ENCODE results near the gene UBASH3A. TPM values are rescaled to one million over a fixed set of nuclear protein-coding genes. Genes with fewer than 3 reads are reported as not detected.

UBASH3A gene
- polyA plus RNA-seq, 1 donor (not counting 4 experiments of a cell fraction or from before 2014, with no cell fraction given): not detected

- Histone ChIP-seq H2AFZ (ENCODE audit: control insufficient read depth, low read length) (no peak overlapping the region), H3K36me3 (ENCODE audit: control insufficient read depth in 2 of 2, extremely low read depth in 1 of 2, insufficient read depth in 2 of 2, low read length in 2 of 2) (no peaks in the 10 kb centered on the region), H3K9me3 (ENCODE audit: control insufficient read depth, low read depth, low read length) (no peaks in the 10 kb centered on the region), H4K20me1 (ENCODE audit: control insufficient read depth, extremely low read depth, insufficient read depth, low read length) (no peaks in the 10 kb centered on the region), H3K4me3 (ENCODE audit: control insufficient read depth in 2 of 3, extremely low read depth in 1 of 3, insufficient read depth in 2 of 3, low read depth in 1 of 3, low read length in 3 of 3) (no peak overlapping the region), H3K79me2 (ENCODE audit: control insufficient read depth, insufficient read depth, low read length) (no peaks in the 10 kb centered on the region), H3K4me2 (ENCODE audit: control insufficient read depth, extremely low read depth, insufficient read depth, low read depth, low read length) (no peak overlapping the region), H3K9ac (ENCODE audit: control insufficient read depth, extremely low read depth, insufficient read depth, low read length) (no peak overlapping the region), H3K27ac (ENCODE audit: control insufficient read depth, insufficient read depth, low read length) (no peak overlapping the region), H3K27me3 (ENCODE audit: control insufficient read depth, extremely low read depth, insufficient read depth, low read length) (peaks cover 5% of the 10 kb centered on the region), H3K9me1 (ENCODE audit: control insufficient read depth, extremely low read depth, insufficient read depth, low read length) (no peaks in the 10 kb centered on the region), H3K4me1 (ENCODE audit: control insufficient read depth, extremely low read depth, insufficient read depth, low read length) (no peaks in the 10 kb centered on the region)
- DNase-seq (ENCODE audit: low read depth, low spot score) (no peak), FAIRE-seq (no peak)
- dilution Hi-C loops (cut with MboI; ENCODE audit: extremely low pct_ligation_motif_present, low sequenced_read_pairs): no loop called here
- TF ChIP-seq CTCF (optimal IDR thresholded peaks at IDR 0.05 in 1 of 3, IDR thresholded peaks at IDR 0.05 in 1 of 3, conservative IDR thresholded peaks at IDR 0.05 in 1 of 3; ENCODE audit: extremely low read depth in 1 of 3, insufficient read depth in 2 of 3, low read length in 3 of 3) (no peak), EZH2 (IDR thresholded peaks at IDR 0.05; ENCODE audit: low read length) (no peak)
Observed at GRCh38 chr21:42387843-42388340, 15.8 kb upstream of the UBASH3A start.

- H2AFZ ChIP-seq (ENCODE audit: control insufficient read depth, low read length): no peak overlapping the region
- H4K20me1 ChIP-seq (ENCODE audit: control insufficient read depth, extremely low read depth, insufficient read depth, low read length): no peaks in the 10 kb centered on the region
- H3K36me3 ChIP-seq (ENCODE audit: control insufficient read depth in 2 of 2, extremely low read depth in 1 of 2, insufficient read depth in 2 of 2, low read length in 2 of 2): no peaks in the 10 kb centered on the region
- H3K9ac ChIP-seq (ENCODE audit: control insufficient read depth, extremely low read depth, insufficient read depth, low read length): no peak overlapping the region
- no peaks in the 10 kb centered on the region for H3K4me1 ChIP-seq (ENCODE audit: control insufficient read depth, extremely low read depth, insufficient read depth, low read length)
- FAIRE-seq (no peak), DNase-seq (ENCODE audit: low read depth, low spot score) (no peak)
- no peak overlapping the region for H3K4me3 ChIP-seq (ENCODE audit: control insufficient read depth in 2 of 3, extremely low read depth in 1 of 3, insufficient read depth in 2 of 3, low read depth in 1 of 3, low read length in 3 of 3)
- H3K9me1 ChIP-seq (ENCODE audit: control insufficient read depth, extremely low read depth, insufficient read depth, low read length): no peaks in the 10 kb centered on the region
- H3K27me3 ChIP-seq (ENCODE audit: control insufficient read depth, extremely low read depth, insufficient read depth, low read length): peaks cover 5% of the 10 kb centered on the region
- dilution Hi-C loops (cut with MboI; ENCODE audit: extremely low pct_ligation_motif_present, low sequenced_read_pairs): no loop called here
- H3K27ac ChIP-seq (ENCODE audit: control insufficient read depth, insufficient read depth, low read length): no peak overlapping the region
- H3K9me3 ChIP-seq (ENCODE audit: control insufficient read depth, low read depth, low read length): no peaks in the 10 kb centered on the region
- TF ChIP-seq CTCF (optimal IDR thresholded peaks at IDR 0.05 in 1 of 3, IDR thresholded peaks at IDR 0.05 in 1 of 3, conservative IDR thresholded peaks at IDR 0.05 in 1 of 3; ENCODE audit: extremely low read depth in 1 of 3, insufficient read depth in 2 of 3, low read length in 3 of 3): no peak
- no peaks in the 10 kb centered on the region for H3K79me2 ChIP-seq (ENCODE audit: control insufficient read depth, insufficient read depth, low read length)
- no peak overlapping the region for H3K4me2 ChIP-seq (ENCODE audit: control insufficient read depth, extremely low read depth, insufficient read depth, low read depth, low read length)
Observed at GRCh38 chr21:42388740-42389448, 14.8 kb upstream of the UBASH3A start.
